K562 (cell line): ENCODE measurements around the gene YIPF4. TPM values are rescaled to one million over a fixed set of nuclear protein-coding genes. Genes with fewer than 3 reads are reported as not detected.

Experiments
- ATAC-seq: fragments of 200-7000 bp; cut with Tn5 transposase; 3 replicates; pipeline ENCODE4 v1.9.1; 2020; ENCODE audit warnings: moderate library complexity
- BruUV-seq: library from RNA; stranded (reverse); fragments of 400-500 nt; replicated peaks from 2 replicates; lab custom pipeline; 2021; lab: Mats Ljungman, UMichigan
- CTCF ChIA-PET: fragments of 300-600 bp; formaldehyde crosslinking; extraction: SDS; loops from one replicate; lab custom pipeline; 2021; ENCODE audit warnings: low intra/inter-chr PET ratio; lab: Yijun Ruan, JAX
- POLR2A ChIA-PET: fragments of 300-600, 350-650 bp; sonication (Branson Sonifier 250); formaldehyde crosslinking; extraction: SDS; loops from one replicate; lab custom pipeline; 2021; ENCODE audit warnings: antibody characterized with exemption, inconsistent platforms; lab: Yijun Ruan, JAX
- DNase-seq, 4 experiments: peaks; one replicate each; pipeline versions ENCODE4 v3.0.0 to v3.0.0-alpha.2; 2011 to 2018; ENCODE audit warnings: low spot score in 3 of 4, mixed read lengths in 3 of 4; ENCODE audit errors: extremely low read depth in 1 of 4
- FAIRE-seq: peaks from 2 replicates; lab custom pipeline; 2011; peaks lifted over from hg19 to GRCh38; lab: Jason Lieb, UNC
- H2AFZ ChIP-seq: 2 replicates; pipeline ENCODE4 v1.6.0; 2011; ENCODE audit warnings: low read depth, low read length, control low read depth, inconsistent platforms
- H3K27ac ChIP-seq: fragments of 200-600 bp; 3 replicates; pipeline ENCODE4 v1.8.0; 2011; ENCODE audit warnings: low read depth, mild to moderate bottlenecking, control low read depth, inconsistent platforms, low read length, moderate library complexity, mixed read lengths; ENCODE audit errors: extremely low read depth
- H3K27me3 ChIP-seq, 2 experiments: fragments of 300-600 bp in 1 of 2; 2 replicates in 1 of 2; 3 replicates in 1 of 2; pipeline versions ENCODE4 v1.6.0 to v1.8.0; 2011; ENCODE audit warnings: inconsistent platforms in 2 of 2, low read length in 2 of 2, mild to moderate bottlenecking in 1 of 2, mixed read lengths in 1 of 2, moderate library complexity in 1 of 2; ENCODE audit not compliant: control insufficient read depth in 2 of 2, insufficient read depth in 2 of 2
- H3K36me3 ChIP-seq: fragments of 300-600 bp; 3 replicates; pipeline ENCODE4 v1.8.0; 2011; ENCODE audit warnings: mild to moderate bottlenecking, low read length, inconsistent platforms; ENCODE audit not compliant: control insufficient read depth, insufficient read depth
- H3K4me1 ChIP-seq, 2 experiments: fragments of 200-600 bp in 1 of 2; replicated peaks in 1 of 2; 2 replicates in 1 of 2; 3 replicates in 1 of 2; pipeline versions ENCODE4 v1.5.1 to v1.8.0; 2011; ENCODE audit warnings: inconsistent platforms in 2 of 2, low read length in 2 of 2, mild to moderate bottlenecking in 1 of 2, mixed read lengths in 1 of 2, moderate library complexity in 1 of 2; ENCODE audit not compliant: control insufficient read depth in 2 of 2, insufficient read depth in 2 of 2
- H3K4me2 ChIP-seq: 2 replicates; pipeline ENCODE4 v1.6.1; 2011; ENCODE audit warnings: low read length, control low read depth, inconsistent platforms, mixed read lengths; ENCODE audit not compliant: insufficient read depth
- H3K4me3 ChIP-seq: fragments of 200-600 bp; sonication (generic), shearing (Covaris generic); 2 replicates; pipeline ENCODE4 v1.5.1; 2016; ENCODE audit warnings: control low read depth, inconsistent platforms
- H3K79me2 ChIP-seq: fragments of 200-600 bp; 3 replicates; pipeline ENCODE4 v1.8.0; 2011; ENCODE audit warnings: low read length, inconsistent platforms; ENCODE audit not compliant: control insufficient read depth, insufficient read depth
- H3K9ac ChIP-seq, 2 experiments: 2 replicates each; pipeline versions ENCODE4 v1.6.0 to v1.6.1; 2011; ENCODE audit warnings: low read depth in 2 of 2, low read length in 2 of 2, control low read depth in 1 of 2, inconsistent platforms in 1 of 2, mild to moderate bottlenecking in 1 of 2, mixed read lengths in 1 of 2; ENCODE audit not compliant: insufficient read depth in 1 of 2
- H3K9me1 ChIP-seq: one replicate; pipeline ENCODE4 v1.6.0; 2011; ENCODE audit warnings: inconsistent platforms, mild to moderate bottlenecking, low read length, moderate library complexity; ENCODE audit not compliant: control insufficient read depth, insufficient read depth
- H3K9me3 ChIP-seq: replicated peaks from 2 replicates; pipeline ENCODE4 v1.5.1; 2011; ENCODE audit warnings: low read depth, low read length, inconsistent platforms; ENCODE audit not compliant: control insufficient read depth, insufficient read depth
- H4K20me1 ChIP-seq: replicated peaks from 2 replicates; pipeline ENCODE4 v1.6.1; 2011; ENCODE audit warnings: low read length, inconsistent platforms, mixed read lengths; ENCODE audit not compliant: control insufficient read depth, insufficient read depth
- CEBPG ChIP-seq, 3 experiments: fragments of 200-800 bp in 1 of 3; sonication (Bioruptor generic) in 1 of 3; sonication (generic) in 1 of 3; formaldehyde crosslinking in 1 of 3; IDR thresholded peaks in 2 of 3; conservative IDR thresholded peaks in 1 of 3; 2 replicates each; pipeline versions ENCODE4 v1.6.1 to v1.8.0; 2016 to 2022; ENCODE audit warnings: missing compliant biosample characterization in 2 of 3, missing genetic modification characterization in 2 of 3, mild to moderate bottlenecking in 1 of 3, missing genetic modification reagents in 1 of 3
- CTCF ChIP-seq, 3 experiments: IDR thresholded peaks in 2 of 3; conservative IDR thresholded peaks in 1 of 3; 2 replicates each; pipeline ENCODE4 v1.5.1; 2011 to 2012; ENCODE audit warnings: low read length in 3 of 3, mild to moderate bottlenecking in 3 of 3, control low read depth in 2 of 3, improper control_type of control experiment in 1 of 3, inconsistent platforms in 1 of 3, low read depth in 1 of 3, mixed read lengths in 1 of 3, moderate library complexity in 1 of 3; ENCODE audit not compliant: insufficient read depth in 2 of 3
- CTCFL ChIP-seq: IDR thresholded peaks from 2 replicates; pipeline ENCODE4 v1.6.1; 2011; ENCODE audit warnings: borderline replicate concordance, low read depth, mild to moderate bottlenecking, moderate library complexity, low read length; ENCODE audit not compliant: insufficient read depth, poor library complexity, severe bottlenecking
- EP300 ChIP-seq: IDR thresholded peaks from 2 replicates; pipeline ENCODE4 v1.6.1; 2012; ENCODE audit warnings: low read length, improper control_type of control experiment
- RAD21 ChIP-seq, 2 experiments: fragments of 250-450 bp in 1 of 2; fragments of 450-650 bp in 1 of 2; sonication (Bioruptor Pico) in 1 of 2; formaldehyde crosslinking in 1 of 2; IDR thresholded peaks in 1 of 2; conservative IDR thresholded peaks in 1 of 2; 2 replicates each; pipeline versions ENCODE4 v1.4.0 to v1.8.0; 2020 to 2022; ENCODE audit warnings: mild to moderate bottlenecking in 2 of 2, moderate library complexity in 1 of 2
- TRIM24 ChIP-seq, 2 experiments: fragments of 450-650 bp; IDR thresholded peaks; 2 replicates each; pipeline ENCODE4 v1.6.1; 2016
- YY1 ChIP-seq, 3 experiments: IDR thresholded peaks; 2 replicates each; pipeline ENCODE4 v1.6.1; 2011; ENCODE audit warnings: low read length in 2 of 3, mild to moderate bottlenecking in 2 of 3, moderate library complexity in 2 of 3, borderline replicate concordance in 1 of 3, control low read depth in 1 of 3, low read depth in 1 of 3; ENCODE audit not compliant: insufficient read depth in 3 of 3, insufficient replicate concordance in 2 of 3, control insufficient read depth in 1 of 3, insufficient read length in 1 of 3; ENCODE audit errors: extremely low read depth in 1 of 3
- ZNF146 ChIP-seq: IDR thresholded peaks from one replicate; pipeline ENCODE4 v1.6.1; 2018; ENCODE audit warnings: missing compliant biosample characterization; ENCODE audit not compliant: unreplicated experiment
- WGBS: fragments of 100-300 bp; shearing (Covaris generic); methylation state at CpG from one replicate; pipeline ENCODE4 v1.1.6; 2016; ENCODE audit warnings: low coverage, mixed read lengths; ENCODE audit not compliant: insufficient coverage; ENCODE audit errors: missing lambda C conversion rate; 5-methylcytosine and 5-hydroxymethylcytosine counted together
- in situ Hi-C: fragments of 300-500 bp; cut with MboI; formaldehyde crosslinking; loops from 4 replicates; pipeline ENCODE4 v1.15.0; 2018; ENCODE audit warnings: inconsistent platforms, mixed read lengths
- intact Hi-C: fragments of 100-400 bp; cut with micrococcal nuclease; formaldehyde crosslinking; loops from 2 replicates; pipeline ENCODE4 v1.14.2; 2022
- polyA plus RNA-seq, 8 experiments: library from polyadenylated mRNA; depleted of rRNA in 4 of 8; stranded (reverse) in 5 of 8; unstranded in 3 of 8; fragments of >200 nt; fragmentation: Nextera tagmentation in 2 of 8; fragmentation: Illumina TruSeq in 1 of 8; extraction: Ambion mirVana in 2 of 8; extraction: Trizol in 1 of 8; gene quantifications; 2 replicates each; pipeline versions ENCODE4 v1.2.1 to v1.2.3, GENCODE V29; 2011 to 2014; ENCODE audit warnings: inconsistent platforms in 1 of 8, missing spikeins in 1 of 8
- total RNA-seq, 7 experiments: library from RNA; depleted of rRNA in 6 of 7; stranded (reverse); fragments of >200 nt in 6 of 7; fragmentation: Illumina TruSeq in 2 of 7; extraction: Trizol in 2 of 7; gene quantifications; 2 replicates each; pipeline versions ENCODE4 v1.2.1 to v1.2.3, GENCODE V29; 2011 to 2021; ENCODE audit warnings: low replicate concordance in 1 of 7

YIPF4 gene
- total and polyA plus RNA-seq, 9 of the 15 experiments (the other 6 are each of a cell fraction or from before 2014, with no cell fraction given): 4.9 to 46.9 (median 17.5) TPM

GRCh38 chr2:32228181-32228580 is 49.5 kb upstream of the YIPF4 start:
- ATAC-seq: peak; percentile 73
- no TSS peak for BruUV-seq
- ChIA-PET CTCF (no interaction called here), POLR2A (interaction anchor here (1.3 kb wide), 1 partner anchor 12 kb away, joined by 3 read pairs; no protein-coding TSS in a partner anchor)
- Histone ChIP-seq H3K36me3 (peaks cover 5% of the 10 kb centered on the region; the same call in 1 of the 3 replicates), H3K4me2 (no peak overlapping the region), H3K27ac (no peak overlapping the region), H4K20me1 (no peaks in the 10 kb centered on the region), H3K9me1 (no peaks in the 10 kb centered on the region), H3K4me1 (no peaks in the 10 kb centered on the region), H3K27me3 (no peaks in the 10 kb centered on the region), H3K9me3 (no peaks in the 10 kb centered on the region), H3K4me3 (no peak overlapping the region), H2AFZ (no peak overlapping the region), H3K79me2 (no peaks in the 10 kb centered on the region), H3K9ac (no peak overlapping the region)
- DNase-seq: peak in 2 of 4 experiments; percentile 15 to 22
- 8% methylated on average over 1 of the region's 2 CpGs for WGBS
- no peak for FAIRE-seq
- in situ Hi-C loops: no loop called here
- intact Hi-C loops: no loop called here
- TF ChIP-seq CTCFL (peak; percentile 45), CTCF (IDR thresholded peaks at IDR 0.05 in 2 of 3, conservative IDR thresholded peaks at IDR 0.05 in 1 of 3; ENCODE audit: insufficient read depth in 2 of 3, low read depth in 1 of 3, low read length in 3 of 3) (peak; percentile 13 to 26 (median 17); a peak in 2 of 6 replicates), RAD21 (CRISPR knock-in tag; conservative IDR thresholded peaks at IDR 0.05 in 1 of 2, IDR thresholded peaks at IDR 0.05 in 1 of 2) (peak in 1 of 2 experiments; percentile 24; a peak in 1 of 4 replicates), YY1 (IDR thresholded peaks at IDR 0.05; ENCODE audit: borderline replicate concordance in 1 of 3, control insufficient read depth in 1 of 3, extremely low read depth in 1 of 3, insufficient read depth in 3 of 3, insufficient read length in 1 of 3, insufficient replicate concordance in 2 of 3, low read depth in 1 of 3, low read length in 2 of 3) (peak in 1 of 3 experiments; percentile 69), ZNF146 (no peak), TRIM24 (IDR thresholded peaks at IDR 0.05) (no peak), CEBPG (CRISPR knock-in tag; IDR thresholded peaks at IDR 0.05) (no peak), CEBPG (tag; conservative IDR thresholded peaks at IDR 0.05 in 1 of 2, IDR thresholded peaks at IDR 0.05 in 1 of 2) (no peak), EP300 (no peak)
